ENCODE measurements around the gene SLC22A31. TPM values are rescaled to one million over a fixed set of nuclear protein-coding genes. Genes with fewer than 3 reads are reported as not detected.

Gene SLC22A31
- total RNA-seq, 2 donors from 2014 or later = 68.2 TPM; not detected in 1

GRCh38 chr16:89172528-89173173 lies 27.7 kb downstream of the SLC22A31 start:
- DNase-seq (no peak), ATAC-seq (no peak)
- TF ChIP-seq CTCF (IDR thresholded peaks at IDR 0.05) = no peak
- TF ChIP-seq POLR2A (IDR thresholded peaks at IDR 0.05) = no peak
- Histone ChIP-seq H3K27ac (no peak overlapping the region), H3K4me3 (no peak overlapping the region), H3K4me1 (peaks cover 17% of the 10 kb centered on the region), H3K27me3 (peaks cover 0 to 11% of the 10 kb centered on the region in 2 donors), H3K9me3 (no peaks in the 10 kb centered on the region), H3K36me3 (replicated peaks in 1 of 2; ENCODE audit: insufficient read depth in 1 of 2, low read depth in 2 of 2) (no peaks in the 10 kb centered on the region)
- WGBS, 2 donors = 44 to 66% methylated on average over 6 to 12 of the region's 13 CpGs
- intact Hi-C loops (cut with DNase I) = no loop called here

GRCh38 chr16:89172171-89172527 lies 28.2 kb downstream of the SLC22A31 start:
- intact Hi-C loops (cut with DNase I) = no loop called here
- ATAC-seq = no peak
- TF ChIP-seq CTCF (IDR thresholded peaks at IDR 0.05) = no peak
- TF ChIP-seq POLR2A (IDR thresholded peaks at IDR 0.05) = no peak
- Histone ChIP-seq H3K4me1 (peaks cover 21% of the 10 kb centered on the region), H3K4me3 (no peak overlapping the region), H3K36me3 (replicated peaks in 1 of 2; ENCODE audit: insufficient read depth in 1 of 2, low read depth in 2 of 2) (no peaks in the 10 kb centered on the region), H3K9me3 (no peaks in the 10 kb centered on the region), H3K27ac (no peak overlapping the region), H3K27me3 (peaks cover 0 to 14% of the 10 kb centered on the region in 2 donors)
- 81 to 88% methylated on average over 10 to 11 of the region's 11 CpGs for WGBS, 2 donors
- no peak for DNase-seq

- Histone ChIP-seq H3K4me1 (peaks cover 22% of the 10 kb centered on the region), H3K36me3 (replicated peaks in 1 of 2; ENCODE audit: insufficient read depth in 1 of 2, low read depth in 2 of 2) (no peaks in the 10 kb centered on the region), H3K27ac (no peak within 1 kb of the TSS), H3K27me3 (peaks cover 0 to 16% of the 10 kb centered on the region in 2 donors), H3K4me3 (no peak within 1 kb of the TSS), H3K9me3 (no peaks in the 10 kb centered on the region)
- DNase-seq (peak; percentile 94 to 98 (median 97)), ATAC-seq (peak; percentile 93)
- intact Hi-C loops (cut with DNase I) = no loop called here
- WGBS, 2 donors = 5 to 67% methylated on average over 1 to 66 of the region's 74 CpGs
- TF ChIP-seq POLR2A (IDR thresholded peaks at IDR 0.05) (no peak), CTCF (IDR thresholded peaks at IDR 0.05) (no peak)
These were observed 28.8 kb downstream of the SLC22A31 start, which contains the start of gene CDH15 for GRCh38 chr16:89171216-89172170. Gene CDH15 (plus strand): TSS chr16:89171748. CDS start chr16:89171832, 84 bp downstream.

GRCh38 chr16:89170346-89171215 lies 29.8 kb downstream of the SLC22A31 start:
- H3K9me3 ChIP-seq = no peaks in the 10 kb centered on the region
- H3K4me3 ChIP-seq = no peak overlapping the region
- no peak overlapping the region for H3K27ac ChIP-seq
- intact Hi-C loops (cut with DNase I) = no loop called here
- WGBS, 2 donors = 7 to 8% methylated on average over 20 to 32 of the region's 34 CpGs
- peaks cover 0 to 16% of the 10 kb centered on the region in 2 donors for H3K27me3 ChIP-seq
- TF ChIP-seq POLR2A (IDR thresholded peaks at IDR 0.05) = no peak
- TF ChIP-seq CTCF (IDR thresholded peaks at IDR 0.05) = no peak
- H3K36me3 ChIP-seq (replicated peaks in 1 of 2; ENCODE audit: insufficient read depth in 1 of 2, low read depth in 2 of 2) = no peaks in the 10 kb centered on the region
- peak; percentile 51 to 58 (median 54) for DNase-seq
- ATAC-seq = no peak
- peaks cover 22% of the 10 kb centered on the region for H3K4me1 ChIP-seq
